Panc1 (cell line): ENCODE results near the gene LRRC46. TPM values are rescaled to one million over a fixed set of nuclear protein-coding genes. Genes with fewer than 3 reads are reported as not detected.

Experiments used
- ATAC-seq: fragments of 200-7000 bp; cut with Tn5 transposase; 2 replicates; pipeline ENCODE4 v1.9.1; 2020; ENCODE audit warnings: mild to moderate bottlenecking, moderate library complexity
- BruUV-seq: library from RNA; stranded (reverse); fragments of 400-500 nt; replicated peaks from 2 replicates; lab custom pipeline; 2021; lab: Mats Ljungman, UMichigan
- CTCF ChIA-PET: fragments of 300-600 bp; sonication (Branson Sonifier 250); formaldehyde crosslinking; loops from one replicate; lab custom pipeline; 2022; ENCODE audit warnings: antibody characterized with exemption; lab: Charles Lee
- POLR2A ChIA-PET: fragments of 300-600 bp; sonication (Branson Sonifier 250); formaldehyde crosslinking; loops from one replicate; lab custom pipeline; 2022; ENCODE audit warnings: antibody characterized with exemption; lab: Charles Lee
- DNase-seq: peaks from one replicate; pipeline ENCODE4 v3.0.0-alpha.2; 2010; ENCODE audit warnings: low read depth, low spot score
- H3K27ac ChIP-seq: 2 replicates; pipeline ENCODE4 v1.5.1; 2011; ENCODE audit warnings: mild to moderate bottlenecking, low read length, inconsistent platforms
- H3K27me3 ChIP-seq: fragments of 200-500 bp; sonication (Bioruptor generic); 2 replicates; pipeline ENCODE4 v1.6.0; 2014; ENCODE audit warnings: low read length, inconsistent platforms; ENCODE audit not compliant: control insufficient read depth, insufficient read depth
- H3K36me3 ChIP-seq: fragments of 200-500 bp; sonication (Bioruptor generic); 2 replicates; pipeline ENCODE4 v1.5.1; 2014; ENCODE audit warnings: inconsistent platforms, mild to moderate bottlenecking, low read length, moderate library complexity; ENCODE audit not compliant: control insufficient read depth, insufficient read depth
- H3K4me1 ChIP-seq: 2 replicates; pipeline ENCODE4 v1.5.1; 2011; ENCODE audit warnings: inconsistent platforms, mild to moderate bottlenecking, low read length, moderate library complexity; ENCODE audit not compliant: control insufficient read depth, insufficient read depth
- H3K4me3 ChIP-seq, 2 experiments: 2 replicates each; pipeline ENCODE4 v1.5.1; 2011 to 2012; ENCODE audit warnings: low read depth in 2 of 2, low read length in 2 of 2, mild to moderate bottlenecking in 2 of 2, inconsistent platforms in 1 of 2, moderate library complexity in 1 of 2
- H3K9me3 ChIP-seq: fragments of 200-500 bp; sonication (Bioruptor generic); 2 replicates; pipeline ENCODE4 v1.5.1; 2014; ENCODE audit warnings: low read depth, mild to moderate bottlenecking, inconsistent platforms, low read length, moderate library complexity; ENCODE audit not compliant: control insufficient read depth, insufficient read depth
- CTCF ChIP-seq: fragments of 450-650 bp; IDR thresholded peaks from 2 replicates; pipeline ENCODE4 v1.5.1; 2017; ENCODE audit warnings: mild to moderate bottlenecking
- POLR2AphosphoS5 ChIP-seq: IDR thresholded peaks from 2 replicates; pipeline ENCODE4 v1.6.1; 2012; ENCODE audit warnings: mild to moderate bottlenecking, low read depth, low read length, moderate library complexity
- REST ChIP-seq, 2 experiments: IDR thresholded peaks; 2 replicates each; pipeline ENCODE4 v1.6.1; 2011 to 2012; ENCODE audit warnings: low read depth in 2 of 2, control low read depth in 1 of 2, low read length in 1 of 2, mild to moderate bottlenecking in 1 of 2, moderate library complexity in 1 of 2; ENCODE audit not compliant: insufficient read depth in 1 of 2
- SIN3A ChIP-seq: IDR thresholded peaks from 2 replicates; pipeline ENCODE4 v1.6.1; 2012; ENCODE audit warnings: low read depth, mild to moderate bottlenecking, low read length, moderate library complexity, borderline replicate concordance; ENCODE audit not compliant: insufficient read depth
- TCF7L2 ChIP-seq: IDR thresholded peaks from 2 replicates; pipeline ENCODE4 v1.6.1; 2011; ENCODE audit warnings: mild to moderate bottlenecking, low read depth, low read length, inconsistent platforms
- in situ Hi-C: cut with HindIII; loops from 2 replicates; pipeline ENCODE4 v1.10.0; 2016; ENCODE audit warnings: low sequenced_read_pairs, low pct_unique_long_range_greater_than_20kb
- intact Hi-C: fragments of 100-400 bp; cut with micrococcal nuclease; formaldehyde crosslinking; loops from one replicate; pipeline ENCODE4 v1.10.0; 2022; ENCODE audit not compliant: unreplicated experiment
- total RNA-seq: library from RNA; stranded (reverse); gene quantifications from one replicate; pipeline ENCODE4 v1.2.1, GENCODE V29; 2021; ENCODE audit not compliant: unreplicated experiment

LRRC46 gene
- total RNA-seq, 1 experiment from 2014 or later = 1.9 TPM

GRCh38 chr17:47850692-47851573 lies 19.5 kb downstream of the LRRC46 start, which contains the start of gene SP6:
SP6 (minus strand) TSS chr17:47851163; CDS start chr17:47848429, 2,734 bp downstream.
- CTCF ChIA-PET = interaction anchor here (1.0 to 1.8 kb wide), 2 partner anchors 10 to 39 kb away, joined by 3 to 6 read pairs; partner anchors contain the start of gene SCRN2
- no TSS peak for BruUV-seq
- intact Hi-C loops = no loop called here

GRCh38 chr17:47851764-47852112 lies 20.3 kb downstream of the LRRC46 start:
- Histone ChIP-seq H3K4me3 (no peak overlapping the region), H3K27ac (no peak overlapping the region), H3K4me1 (peaks cover 3% of the 10 kb centered on the region; the same call in 1 of the 2 replicates), H3K27me3 (peaks cover 22% of the 10 kb centered on the region), H3K36me3 (no peaks in the 10 kb centered on the region), H3K9me3 (no peaks in the 10 kb centered on the region)
- DNase-seq (no peak), ATAC-seq (no peak)
- in situ Hi-C loops = no loop called here
- TF ChIP-seq REST (IDR thresholded peaks at IDR 0.05; ENCODE audit: insufficient read depth in 1 of 2, low read depth in 2 of 2, low read length in 1 of 2) (no peak), CTCF (no peak), SIN3A (no peak), POLR2AphosphoS5 (no peak), TCF7L2 (no peak)
- CTCF ChIA-PET = no interaction called here
- intact Hi-C loops = no loop called here
- BruUV-seq = no TSS peak
- POLR2A ChIA-PET = no interaction called here

More at GRCh38 chr17:47850692-47851573, 19.5 kb downstream of the LRRC46 start, which contains the start of gene SP6:
- ATAC-seq (peak; percentile 93), DNase-seq (no peak)
- in situ Hi-C loops = no loop called here
- H3K4me3 ChIP-seq = peak within 1 kb of the TSS; percentile 34 to 40
- peaks cover 3% of the 10 kb centered on the region; the same call in 1 of the 2 replicates for H3K4me1 ChIP-seq
- no peak within 1 kb of the TSS; the same call in 1 of the 2 replicates for H3K27ac ChIP-seq
- H3K9me3 ChIP-seq = no peaks in the 10 kb centered on the region
- no peaks in the 10 kb centered on the region for H3K36me3 ChIP-seq
- no peak for TF ChIP-seq POLR2AphosphoS5
- TF ChIP-seq CTCF = peak; percentile 49; the same call in 1 of the 2 replicates
- POLR2A ChIA-PET = interaction anchor here (0.7 kb wide), 1 partner anchor 28 kb away, joined by 3 read pairs; no protein-coding TSS in a partner anchor
- H3K27me3 ChIP-seq = peaks cover 22% of the 10 kb centered on the region
